B cell (primary cell): ENCODE data around the gene FAM120C. TPM values are rescaled to one million over a fixed set of nuclear protein-coding genes. Genes with fewer than 3 reads are reported as not detected.

Source experiments
- ATAC-seq: fragments of 200-7000 bp; cut with Tn5 transposase; one replicate; pipeline ENCODE4 v1.10.0; 2021; ENCODE audit warnings: low read depth, mild to moderate bottlenecking, moderate number of reproducible peaks, moderate library complexity
- CTCF ChIA-PET: fragments of 350-600 bp; sonication (Branson Sonifier 250); formaldehyde crosslinking; loops from one replicate; lab custom pipeline; 2021; ENCODE audit warnings: antibody characterized with exemption, inconsistent platforms; lab: Charles Lee
- POLR2A ChIA-PET: fragments of 350-600 bp; sonication (Branson Sonifier 250); formaldehyde crosslinking; loops from one replicate; lab custom pipeline; 2021; ENCODE audit warnings: antibody characterized with exemption; lab: Charles Lee
- DNase-seq: peaks from one replicate; pipeline ENCODE4 v3.0.0; 2013
- H2AFZ ChIP-seq: 2 replicates; pipeline ENCODE4 v1.6.1; 2012; ENCODE audit warnings: mild to moderate bottlenecking, low read depth, low read length; ENCODE audit not compliant: insufficient read depth, poor library complexity, severe bottlenecking
- H3K27ac ChIP-seq, 2 donors: 1 replicate in 1 of 2; 2 replicates in 1 of 2; pipeline ENCODE4 v1.5.1; 2012 to 2013; ENCODE audit warnings: low read length in 2 of 2, mild to moderate bottlenecking in 2 of 2, moderate library complexity in 1 of 2
- H3K27me3 ChIP-seq, 4 experiments: fragments of 200-600 bp in 1 of 4; sonication (generic) in 1 of 4; replicated peaks in 1 of 4; 1 replicate in 2 of 4; 2 replicates in 2 of 4; pipeline versions ENCODE4 v1.6.1 to v1.7.0; 2013 to 2016; ENCODE audit warnings: low read length in 3 of 4, mild to moderate bottlenecking in 2 of 4, mixed read lengths in 1 of 4, moderate library complexity in 1 of 4; ENCODE audit not compliant: insufficient read depth in 4 of 4, control insufficient read depth in 3 of 4; ENCODE audit errors: control extremely low read depth in 1 of 4
- H3K36me3 ChIP-seq, 2 experiments: replicated peaks in 1 of 2; 1 replicate in 1 of 2; 2 replicates in 1 of 2; pipeline versions ENCODE4 v1.6.1 to v1.7.1; 2013; ENCODE audit warnings: low read length in 1 of 2; ENCODE audit not compliant: insufficient read depth in 2 of 2, control insufficient read depth in 1 of 2; ENCODE audit errors: control extremely low read depth in 1 of 2, extremely low read depth in 1 of 2
- H3K4me1 ChIP-seq, 2 donors: fragments of 200-600 bp in 1 of 2; sonication (generic) in 1 of 2; 1 replicate in 1 of 2; 2 replicates in 1 of 2; pipeline versions ENCODE4 v1.5.1 to v1.6.1; 2013 to 2017; ENCODE audit warnings: low read length in 2 of 2; ENCODE audit not compliant: control insufficient read depth in 2 of 2, insufficient read depth in 2 of 2
- H3K4me2 ChIP-seq: replicated peaks from 2 replicates; pipeline ENCODE3; 2012; ENCODE audit warnings: mild to moderate bottlenecking, low read depth, low read length; ENCODE audit not compliant: poor library complexity, severe bottlenecking
- H3K4me3 ChIP-seq, 5 experiments: fragments of 200-600 bp in 1 of 5; sonication (generic) in 1 of 5; 1 replicate in 3 of 5; 2 replicates in 2 of 5; pipeline versions ENCODE4 v1.5.1 to v1.7.0; 2011 to 2016; ENCODE audit warnings: low read length in 4 of 5, mild to moderate bottlenecking in 4 of 5, low read depth in 2 of 5, control low read depth in 1 of 5, moderate library complexity in 1 of 5; ENCODE audit not compliant: insufficient read depth in 1 of 5; ENCODE audit errors: control extremely low read depth in 1 of 5, extremely low read depth in 1 of 5
- H3K79me2 ChIP-seq: fragments of 200-600 bp; sonication (generic); one replicate; pipeline ENCODE4 v1.6.0; 2016; ENCODE audit warnings: low read length; ENCODE audit not compliant: control insufficient read depth, insufficient read depth
- H3K9ac ChIP-seq: fragments of 200-600 bp; sonication (generic); 2 replicates; pipeline ENCODE4 v1.6.1; 2017; ENCODE audit warnings: mild to moderate bottlenecking, low read length, moderate library complexity
- H3K9me3 ChIP-seq, 3 donors: one replicate each; pipeline versions ENCODE4 v1.6.1 to v1.7.1; 2013; ENCODE audit warnings: low read length in 2 of 3; ENCODE audit not compliant: control insufficient read depth in 2 of 3, insufficient read depth in 1 of 3; ENCODE audit errors: control extremely low read depth in 1 of 3
- H4K20me1 ChIP-seq: 2 replicates; pipeline ENCODE4 v1.6.0; 2012; ENCODE audit warnings: mild to moderate bottlenecking, low read length; ENCODE audit not compliant: insufficient read depth, control insufficient read depth, poor library complexity, severe bottlenecking
- H3K27ac Mint-ChIP-seq: one replicate; pipeline ENCODE4 v1.8.0; 2021; ENCODE audit warnings: mixed read lengths
- H3K27me3 Mint-ChIP-seq: one replicate; pipeline ENCODE4 v1.8.0; 2021; ENCODE audit warnings: mixed read lengths
- H3K4me1 Mint-ChIP-seq: one replicate; pipeline ENCODE4 v1.8.0; 2021; ENCODE audit warnings: mixed read lengths
- H3K4me3 Mint-ChIP-seq: one replicate; pipeline ENCODE4 v1.8.0; 2021; ENCODE audit warnings: mixed read lengths
- H3K9me3 Mint-ChIP-seq: one replicate; pipeline ENCODE4 v1.8.0; 2022; ENCODE audit warnings: mixed read lengths; ENCODE audit not compliant: insufficient read depth
- CTCF ChIP-seq: fragments of 200-600 bp; IDR thresholded peaks from one replicate; pipeline ENCODE4 v1.8.0; 2022; ENCODE audit warnings: antibody characterized with exemption, mild to moderate bottlenecking
- EZH2 ChIP-seq: IDR thresholded peaks from 2 replicates; pipeline ENCODE4 v1.6.1; 2012; ENCODE audit warnings: borderline replicate concordance, low read depth, mild to moderate bottlenecking, moderate library complexity, low read length; ENCODE audit not compliant: insufficient read depth, poor library complexity, severe bottlenecking
- WGBS: methylation state at CpG from one replicate; pipeline ENCODE4 v1.1.5; 2013; ENCODE audit warnings: missing lambda C conversion rate; ENCODE audit not compliant: insufficient coverage; 5-methylcytosine and 5-hydroxymethylcytosine counted together
- intact Hi-C: fragments of 100-400 bp; cut with micrococcal nuclease; formaldehyde crosslinking; loops from one replicate; pipeline ENCODE4 v1.10.0; 2022
- polyA plus RNA-seq: library from polyadenylated mRNA; depleted of rRNA; stranded (reverse); fragments of >200 nt; gene quantifications from 2 replicates; pipeline ENCODE4 v1.2.3, GENCODE V29; 2012
- total RNA-seq, 2 donors: library from RNA; stranded (reverse); fragments of 120-200 nt in 1 of 2; gene quantifications; 1 replicate in 1 of 2; 2 replicates in 1 of 2; pipeline versions ENCODE4 v1.2.3 to v1.2.4, GENCODE V29; 2013 to 2022

The FAM120C gene
- total and polyA plus RNA-seq, 2 donors (not counting 1 experiment from before 2014, with no cell fraction given) = 7.7 to 23.3 TPM

GRCh38 chrX:54090880-54091279 is 92.2 kb downstream of the FAM120C start:
- H3K9me3 ChIP-seq = no peaks in the 10 kb centered on the region
- no peak for DNase-seq
- ChIA-PET CTCF (no interaction called here), POLR2A (no interaction called here)
- TF ChIP-seq EZH2 (no peak), CTCF (no peak)
- H3K27me3 ChIP-seq = no peaks in the 10 kb centered on the region
- ATAC-seq = no peak
- no peaks in the 10 kb centered on the region for H3K27me3 Mint-ChIP-seq
- H3K27ac Mint-ChIP-seq = no peak overlapping the region
- no peaks in the 10 kb centered on the region for H3K9me3 Mint-ChIP-seq
- no peak overlapping the region for H3K9ac ChIP-seq
- no peaks in the 10 kb centered on the region for H4K20me1 ChIP-seq
- H3K4me2 ChIP-seq = no peak overlapping the region
- no peaks in the 10 kb centered on the region for H3K4me1 Mint-ChIP-seq
- H3K27ac ChIP-seq = no peak overlapping the region
- H2AFZ ChIP-seq = no peak overlapping the region
- H3K4me3 ChIP-seq = no peak overlapping the region
- H3K4me3 Mint-ChIP-seq = no peak overlapping the region
- WGBS = no CpG with 5 or more reads among the region's 2 CpGs
- H3K4me1 ChIP-seq = no peaks in the 10 kb centered on the region
- intact Hi-C loops = no loop called here
- no peaks in the 10 kb centered on the region for H3K79me2 ChIP-seq
- no peaks in the 10 kb centered on the region for H3K36me3 ChIP-seq

- Mint-ChIP-seq H3K27ac (no peak overlapping the region), H3K27me3 (no peaks in the 10 kb centered on the region), H3K4me3 (no peak overlapping the region), H3K4me1 (no peaks in the 10 kb centered on the region), H3K9me3 (no peaks in the 10 kb centered on the region)
- Histone ChIP-seq H3K4me2 (no peak overlapping the region), H2AFZ (no peak overlapping the region), H3K9me3 (no peaks in the 10 kb centered on the region), H3K4me1 (no peaks in the 10 kb centered on the region), H3K4me3 (no peak overlapping the region), H3K36me3 (peaks cover 0 to 3% of the 10 kb centered on the region in 2 experiments), H3K79me2 (no peaks in the 10 kb centered on the region), H3K27ac (no peak overlapping the region), H4K20me1 (no peaks in the 10 kb centered on the region), H3K27me3 (no peaks in the 10 kb centered on the region), H3K9ac (no peak overlapping the region)
- no peak for DNase-seq
- no peak for TF ChIP-seq EZH2
- ChIA-PET POLR2A (no interaction called here), CTCF (no interaction called here)
- WGBS = no CpG with 5 or more reads among the region's 2 CpGs
- intact Hi-C loops = no loop called here
- ATAC-seq = no peak
Measured at GRCh38 chrX:54089191-54089590, 93.9 kb downstream of the FAM120C start.
